Nephron (organoid): ENCODE data around the gene CHAT.

Experiments used
- H3K27ac Mint-ChIP-seq, 3 experiments: 2 replicates each; pipeline ENCODE4 v1.8.0; 2020; ENCODE audit warnings: mixed read lengths in 3 of 3, mild to moderate bottlenecking in 2 of 3, moderate library complexity in 1 of 3
- H3K27me3 Mint-ChIP-seq: 2 replicates; pipeline ENCODE4 v1.8.0; 2021; ENCODE audit warnings: low read depth, mild to moderate bottlenecking, moderate library complexity, mixed read lengths
- H3K36me3 Mint-ChIP-seq: 2 replicates; pipeline ENCODE4 v1.8.0; 2020; ENCODE audit warnings: low read depth, mixed read lengths
- H3K4me1 Mint-ChIP-seq: 2 replicates; pipeline ENCODE4 v1.8.0; 2020; ENCODE audit warnings: mixed read lengths
- H3K4me3 Mint-ChIP-seq, 3 experiments: 2 replicates each; pipeline ENCODE4 v1.8.0; 2020; ENCODE audit warnings: mild to moderate bottlenecking in 3 of 3, mixed read lengths in 3 of 3, moderate library complexity in 2 of 3
- H3K9me3 Mint-ChIP-seq: 2 replicates; pipeline ENCODE4 v1.8.0; 2020; ENCODE audit warnings: mixed read lengths
- TF ChIP-seq, protein P1 (sequence below), 3 experiments: fragments of 200-600 bp; sonication (generic); IDR thresholded peaks; one replicate each; pipeline ENCODE4 v1.5.0; 2021; ENCODE audit warnings: antibody characterized with exemption in 3 of 3; ENCODE audit not compliant: unreplicated experiment in 3 of 3

The CHAT gene

DNA sequence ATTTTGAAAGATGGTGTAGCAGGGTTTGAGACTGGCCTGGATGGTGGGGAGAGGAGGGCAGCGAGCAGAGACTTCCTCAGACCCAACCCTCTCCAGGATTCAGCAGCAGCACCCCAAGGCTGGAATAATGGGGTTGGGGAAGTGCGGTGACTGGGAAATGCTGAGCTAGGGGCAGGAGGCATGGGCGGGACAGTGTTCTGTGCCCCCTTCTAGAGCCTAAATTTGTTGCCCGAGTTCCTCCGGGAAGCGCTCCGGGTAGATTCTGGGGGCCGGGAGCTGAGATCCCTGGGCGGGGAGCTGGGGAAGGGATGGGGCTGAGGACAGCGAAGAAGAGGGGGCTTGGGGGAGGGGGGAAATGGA is at the start of gene CHAT:
Gene CHAT (plus strand): TSS at position 156 of the 360 bp plus-strand sequence. CDS start 153 bp downstream, at position 309.
- Mint-ChIP-seq H3K36me3 (no peaks in the 10 kb centered on the region), H3K4me3 (peak within 1 kb of the TSS; percentile 8 to 60 (median 32)), H3K27ac (no peak within 1 kb of the TSS), H3K27me3 (peaks cover 100% of the 10 kb centered on the region), H3K4me1 (peaks cover 19% of the 10 kb centered on the region), H3K9me3 (peaks cover 3% of the 10 kb centered on the region)
- TF ChIP-seq, protein P1, sequence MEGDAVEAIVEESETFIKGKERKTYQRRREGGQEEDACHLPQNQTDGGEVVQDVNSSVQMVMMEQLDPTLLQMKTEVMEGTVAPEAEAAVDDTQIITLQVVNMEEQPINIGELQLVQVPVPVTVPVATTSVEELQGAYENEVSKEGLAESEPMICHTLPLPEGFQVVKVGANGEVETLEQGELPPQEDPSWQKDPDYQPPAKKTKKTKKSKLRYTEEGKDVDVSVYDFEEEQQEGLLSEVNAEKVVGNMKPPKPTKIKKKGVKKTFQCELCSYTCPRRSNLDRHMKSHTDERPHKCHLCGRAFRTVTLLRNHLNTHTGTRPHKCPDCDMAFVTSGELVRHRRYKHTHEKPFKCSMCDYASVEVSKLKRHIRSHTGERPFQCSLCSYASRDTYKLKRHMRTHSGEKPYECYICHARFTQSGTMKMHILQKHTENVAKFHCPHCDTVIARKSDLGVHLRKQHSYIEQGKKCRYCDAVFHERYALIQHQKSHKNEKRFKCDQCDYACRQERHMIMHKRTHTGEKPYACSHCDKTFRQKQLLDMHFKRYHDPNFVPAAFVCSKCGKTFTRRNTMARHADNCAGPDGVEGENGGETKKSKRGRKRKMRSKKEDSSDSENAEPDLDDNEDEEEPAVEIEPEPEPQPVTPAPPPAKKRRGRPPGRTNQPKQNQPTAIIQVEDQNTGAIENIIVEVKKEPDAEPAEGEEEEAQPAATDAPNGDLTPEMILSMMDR (IDR thresholded peaks at IDR 0.05; ENCODE audit: unreplicated experiment in 3 of 3): no peak

DNA sequence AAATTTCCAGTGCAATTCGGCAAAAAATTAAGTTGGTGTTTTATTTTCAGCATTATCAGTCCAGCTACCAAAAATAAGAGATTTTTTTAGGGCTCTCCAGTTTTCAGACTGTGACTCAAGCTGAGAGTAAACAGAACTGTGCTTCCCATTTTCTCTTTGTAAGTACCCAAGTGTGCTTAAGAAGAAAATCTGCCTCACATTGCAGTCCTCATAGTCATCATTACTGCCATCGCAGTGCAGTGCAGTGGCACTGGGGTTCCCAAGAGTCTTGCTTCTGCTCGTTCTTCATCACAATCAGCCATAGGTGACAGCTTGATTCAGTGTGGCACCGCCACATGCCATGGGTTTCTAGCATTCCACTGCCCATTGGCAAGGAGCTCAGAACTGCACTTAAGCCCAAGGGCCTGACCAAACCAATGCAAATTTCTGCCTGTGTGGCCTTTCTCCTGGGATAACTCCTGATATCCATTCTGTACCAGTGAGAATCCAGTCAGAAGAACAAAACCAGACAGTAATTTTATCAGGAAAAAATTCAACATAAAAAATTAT is 49.3 kb upstream of the CHAT start:
- H3K36me3 Mint-ChIP-seq: no peaks in the 10 kb centered on the region
- no peaks in the 10 kb centered on the region for H3K4me1 Mint-ChIP-seq
- H3K27me3 Mint-ChIP-seq: peaks cover 52% of the 10 kb centered on the region
- no peak overlapping the region for H3K27ac Mint-ChIP-seq
- H3K4me3 Mint-ChIP-seq: no peak overlapping the region
- peaks cover 6% of the 10 kb centered on the region for H3K9me3 Mint-ChIP-seq
- TF ChIP-seq, protein P1 (IDR thresholded peaks at IDR 0.05; ENCODE audit: unreplicated experiment in 3 of 3): no peak

DNA sequence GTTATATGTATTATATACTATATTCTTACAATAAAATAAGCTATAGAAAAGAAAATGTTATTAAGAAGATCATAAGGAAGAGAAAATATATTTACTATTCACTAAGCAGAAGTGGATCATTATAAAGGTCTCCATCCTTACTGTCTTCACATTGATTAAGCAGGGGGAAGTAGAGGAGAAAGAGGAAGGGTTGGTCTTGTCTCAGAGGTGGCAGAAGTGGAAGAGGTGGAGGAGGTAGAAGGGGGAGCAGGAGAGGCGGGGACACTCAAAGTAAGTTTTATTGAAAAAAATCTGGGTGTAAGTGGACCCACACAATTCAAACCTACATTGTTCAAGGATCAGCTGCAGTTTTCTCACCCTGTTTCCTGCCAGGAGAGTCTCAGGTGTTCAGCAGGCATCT is 46.0 kb upstream of the CHAT start:
- TF ChIP-seq, protein P1 (IDR thresholded peaks at IDR 0.05; ENCODE audit: unreplicated experiment in 3 of 3): no peak
- no peaks in the 10 kb centered on the region for H3K36me3 Mint-ChIP-seq
- H3K4me3 Mint-ChIP-seq: no peak overlapping the region
- H3K4me1 Mint-ChIP-seq: no peaks in the 10 kb centered on the region
- no peak overlapping the region for H3K27ac Mint-ChIP-seq
- peaks cover 40% of the 10 kb centered on the region for H3K27me3 Mint-ChIP-seq
- H3K9me3 Mint-ChIP-seq: peaks cover 6% of the 10 kb centered on the region

DNA sequence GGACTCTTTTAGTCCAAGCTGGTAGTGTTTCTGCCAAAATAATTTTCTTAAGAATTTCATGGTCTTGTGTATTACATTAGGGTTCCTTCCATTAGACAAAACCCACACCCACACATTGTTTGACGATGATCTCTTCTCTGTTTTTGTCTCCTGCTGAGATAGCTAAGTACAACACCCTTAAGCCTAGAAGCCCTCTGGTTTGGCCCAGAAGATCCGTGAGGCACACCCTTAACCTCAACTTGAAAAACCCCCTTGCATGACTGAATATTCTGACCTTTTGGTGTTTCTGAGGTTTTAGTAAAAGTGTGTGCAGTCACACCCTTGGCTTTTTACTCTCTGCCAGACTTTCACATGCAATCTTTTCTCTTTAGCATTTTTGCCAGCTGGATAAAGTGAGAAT is 45.6 kb upstream of the CHAT start:
- H3K4me3 Mint-ChIP-seq: no peak overlapping the region
- no peak overlapping the region for H3K27ac Mint-ChIP-seq
- no peaks in the 10 kb centered on the region for H3K4me1 Mint-ChIP-seq
- H3K36me3 Mint-ChIP-seq: no peaks in the 10 kb centered on the region
- H3K9me3 Mint-ChIP-seq: peaks cover 6% of the 10 kb centered on the region
- TF ChIP-seq, protein P1 (IDR thresholded peaks at IDR 0.05; ENCODE audit: unreplicated experiment in 3 of 3): no peak
- peaks cover 38% of the 10 kb centered on the region for H3K27me3 Mint-ChIP-seq

DNA sequence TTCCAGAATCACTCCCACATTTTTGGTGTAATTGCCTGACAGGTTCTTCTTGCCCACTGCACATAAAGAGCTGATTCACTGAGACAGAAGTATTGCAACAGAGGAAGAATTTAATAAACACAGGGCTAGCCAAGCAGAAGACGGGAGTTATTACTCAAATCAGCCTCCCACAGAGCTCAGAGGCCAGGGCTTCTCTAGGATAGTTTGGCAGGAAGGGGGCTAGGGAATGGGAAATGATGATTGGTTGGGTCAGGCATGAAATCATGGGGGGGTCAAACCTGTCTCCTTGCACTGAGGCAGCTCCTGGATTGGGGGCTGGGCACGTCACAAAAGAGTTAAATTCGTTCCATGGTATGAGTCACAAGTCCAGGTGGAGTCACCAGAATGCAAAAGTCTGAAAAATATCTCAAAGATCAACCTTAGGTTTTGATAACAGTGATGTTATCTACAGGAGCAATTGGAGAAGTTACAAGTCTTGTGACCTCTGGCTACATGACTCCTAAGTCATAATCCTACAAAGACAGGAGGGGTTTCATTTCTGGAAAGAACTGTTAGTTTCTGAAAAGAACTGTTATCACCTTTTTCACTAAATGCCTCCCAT is 44.7 kb upstream of the CHAT start:
- Mint-ChIP-seq H3K27ac (no peak overlapping the region), H3K4me1 (no peaks in the 10 kb centered on the region), H3K27me3 (peaks cover 31% of the 10 kb centered on the region), H3K36me3 (no peaks in the 10 kb centered on the region), H3K9me3 (peaks cover 6% of the 10 kb centered on the region), H3K4me3 (no peak overlapping the region)
- TF ChIP-seq, protein P1 (IDR thresholded peaks at IDR 0.05; ENCODE audit: unreplicated experiment in 3 of 3): no peak

DNA sequence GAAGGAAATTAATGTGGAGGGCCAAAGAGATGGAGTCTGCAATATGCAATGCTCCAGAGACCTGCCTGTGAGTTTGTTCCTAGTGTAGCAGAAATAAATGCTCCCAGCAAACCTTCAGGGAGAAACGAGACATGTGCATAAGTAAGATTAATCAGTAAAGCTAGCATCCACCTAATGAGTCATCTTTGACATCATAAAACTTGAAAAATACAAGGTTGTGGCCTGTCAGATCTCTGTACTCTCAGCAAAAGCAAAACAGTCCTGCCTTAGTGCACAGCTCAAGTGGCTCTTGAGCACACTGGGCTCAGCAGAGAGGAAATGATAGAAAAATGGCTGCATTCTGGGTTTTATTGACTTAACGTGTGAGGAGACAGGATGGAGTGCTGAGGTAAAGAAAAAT is 42.4 kb upstream of the CHAT start:
- Mint-ChIP-seq H3K4me3 (no peak overlapping the region), H3K4me1 (no peaks in the 10 kb centered on the region), H3K27ac (no peak overlapping the region), H3K9me3 (peaks cover 6% of the 10 kb centered on the region), H3K27me3 (peaks cover 26% of the 10 kb centered on the region), H3K36me3 (no peaks in the 10 kb centered on the region)
- TF ChIP-seq, protein P1 (IDR thresholded peaks at IDR 0.05; ENCODE audit: unreplicated experiment in 3 of 3): no peak
